Measurements from ENCODE around the gene ABCA9. TPM values are rescaled to one million over a fixed set of nuclear protein-coding genes. Genes with fewer than 3 reads are reported as not detected.

ABCA9 gene
- total RNA-seq, 1 donor from 2014 or later: 0.16 TPM

DNA sequence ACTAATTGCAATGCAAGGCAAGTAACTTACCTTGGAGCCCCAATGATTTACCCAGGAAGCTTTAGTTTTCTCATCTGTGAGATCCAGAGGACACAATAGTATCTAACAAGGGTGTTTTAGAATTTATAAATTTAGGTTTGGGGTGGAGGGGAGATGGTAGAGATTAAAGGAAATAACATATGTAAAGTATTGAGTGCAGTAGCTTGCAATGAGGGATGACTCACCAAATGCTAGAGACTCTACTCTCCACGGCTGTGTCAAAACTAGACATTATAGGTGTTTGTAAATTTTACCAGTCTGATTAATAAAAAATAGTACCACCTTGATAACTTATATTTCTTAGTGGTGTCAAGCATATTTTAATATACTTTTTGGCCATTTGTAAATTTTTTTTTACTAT lies 3.7 kb upstream of the ABCA9 start:
- H3K9me3 ChIP-seq (ENCODE audit: insufficient read depth, low read depth, low read length): no peaks in the 10 kb centered on the region
- FAIRE-seq (no peak), DNase-seq (ENCODE audit: low read depth) (no peak)
- no peaks in the 10 kb centered on the region for H4K20me1 ChIP-seq (ENCODE audit: insufficient read depth, low read length)
- H2AFZ ChIP-seq (ENCODE audit: low read depth, low read length): no peak overlapping the region
- H3K79me2 ChIP-seq (ENCODE audit: insufficient read depth, low read length): no peaks in the 10 kb centered on the region
- H3K4me2 ChIP-seq (ENCODE audit: low read length): no peak overlapping the region
- peaks cover 2% of the 10 kb centered on the region for H3K4me1 Mint-ChIP-seq (ENCODE audit: low read depth, unreplicated experiment)
- H3K27ac Mint-ChIP-seq (ENCODE audit: unreplicated experiment): no peak overlapping the region
- H3K36me3 Mint-ChIP-seq (ENCODE audit: low read depth, unreplicated experiment): no peaks in the 10 kb centered on the region
- H3K27me3 ChIP-seq (ENCODE audit: insufficient read depth, low read length): no peaks in the 10 kb centered on the region
- no peak overlapping the region for H3K9ac ChIP-seq (ENCODE audit: low read length)
- H3K4me3 Mint-ChIP-seq (ENCODE audit: unreplicated experiment): no peak overlapping the region
- no peaks in the 10 kb centered on the region for H3K4me1 ChIP-seq (ENCODE audit: insufficient read depth, low read length)
- TF ChIP-seq, protein P1, sequence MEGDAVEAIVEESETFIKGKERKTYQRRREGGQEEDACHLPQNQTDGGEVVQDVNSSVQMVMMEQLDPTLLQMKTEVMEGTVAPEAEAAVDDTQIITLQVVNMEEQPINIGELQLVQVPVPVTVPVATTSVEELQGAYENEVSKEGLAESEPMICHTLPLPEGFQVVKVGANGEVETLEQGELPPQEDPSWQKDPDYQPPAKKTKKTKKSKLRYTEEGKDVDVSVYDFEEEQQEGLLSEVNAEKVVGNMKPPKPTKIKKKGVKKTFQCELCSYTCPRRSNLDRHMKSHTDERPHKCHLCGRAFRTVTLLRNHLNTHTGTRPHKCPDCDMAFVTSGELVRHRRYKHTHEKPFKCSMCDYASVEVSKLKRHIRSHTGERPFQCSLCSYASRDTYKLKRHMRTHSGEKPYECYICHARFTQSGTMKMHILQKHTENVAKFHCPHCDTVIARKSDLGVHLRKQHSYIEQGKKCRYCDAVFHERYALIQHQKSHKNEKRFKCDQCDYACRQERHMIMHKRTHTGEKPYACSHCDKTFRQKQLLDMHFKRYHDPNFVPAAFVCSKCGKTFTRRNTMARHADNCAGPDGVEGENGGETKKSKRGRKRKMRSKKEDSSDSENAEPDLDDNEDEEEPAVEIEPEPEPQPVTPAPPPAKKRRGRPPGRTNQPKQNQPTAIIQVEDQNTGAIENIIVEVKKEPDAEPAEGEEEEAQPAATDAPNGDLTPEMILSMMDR (IDR thresholded peaks at IDR 0.05; ENCODE audit: insufficient read depth, low read depth, low read length): no peak
- TF ChIP-seq EZH2 (IDR thresholded peaks at IDR 0.05; ENCODE audit: insufficient read depth, low read length): no peak
- no peaks in the 10 kb centered on the region for H3K36me3 ChIP-seq (ENCODE audit: insufficient read depth, low read length)
- no peaks in the 10 kb centered on the region for H3K9me3 Mint-ChIP-seq (ENCODE audit: unreplicated experiment)
- H3K27ac ChIP-seq (ENCODE audit: low read depth, low read length): no peak overlapping the region
- no peaks in the 10 kb centered on the region for H3K27me3 Mint-ChIP-seq (ENCODE audit: low read depth, unreplicated experiment)
- no peak overlapping the region for H3K4me3 ChIP-seq (ENCODE audit: insufficient read depth, low read depth, low read length)

GRCh38 chr17:69064001-69064400 lies 3.3 kb upstream of the ABCA9 start:
- H3K9ac ChIP-seq (ENCODE audit: low read length): no peak overlapping the region
- FAIRE-seq: no peak
- H3K27ac Mint-ChIP-seq (ENCODE audit: unreplicated experiment): no peak overlapping the region
- H3K27me3 Mint-ChIP-seq (ENCODE audit: low read depth, unreplicated experiment): no peaks in the 10 kb centered on the region
- no peaks in the 10 kb centered on the region for H3K4me1 ChIP-seq (ENCODE audit: insufficient read depth, low read length)
- H3K36me3 ChIP-seq (ENCODE audit: insufficient read depth, low read length): no peaks in the 10 kb centered on the region
- H3K4me2 ChIP-seq (ENCODE audit: low read length): no peak overlapping the region
- H3K27ac ChIP-seq (ENCODE audit: low read depth, low read length): no peak overlapping the region
- H4K20me1 ChIP-seq (ENCODE audit: insufficient read depth, low read length): no peaks in the 10 kb centered on the region
- H3K36me3 Mint-ChIP-seq (ENCODE audit: low read depth, unreplicated experiment): no peaks in the 10 kb centered on the region
- peaks cover 2% of the 10 kb centered on the region for H3K4me1 Mint-ChIP-seq (ENCODE audit: low read depth, unreplicated experiment)
- H2AFZ ChIP-seq (ENCODE audit: low read depth, low read length): no peak overlapping the region
- DNase-seq (ENCODE audit: low read depth): no peak
- TF ChIP-seq, protein P1 (IDR thresholded peaks at IDR 0.05; ENCODE audit: insufficient read depth, low read depth, low read length): no peak
- no peak for TF ChIP-seq EZH2 (IDR thresholded peaks at IDR 0.05; ENCODE audit: insufficient read depth, low read length)
- H3K9me3 ChIP-seq (ENCODE audit: insufficient read depth, low read depth, low read length): no peaks in the 10 kb centered on the region
- H3K9me3 Mint-ChIP-seq (ENCODE audit: unreplicated experiment): no peaks in the 10 kb centered on the region
- no peak overlapping the region for H3K4me3 Mint-ChIP-seq (ENCODE audit: unreplicated experiment)
- no peak overlapping the region for H3K4me3 ChIP-seq (ENCODE audit: insufficient read depth, low read depth, low read length)
- no peaks in the 10 kb centered on the region for H3K79me2 ChIP-seq (ENCODE audit: insufficient read depth, low read length)
- no peaks in the 10 kb centered on the region for H3K27me3 ChIP-seq (ENCODE audit: insufficient read depth, low read length)

DNA sequence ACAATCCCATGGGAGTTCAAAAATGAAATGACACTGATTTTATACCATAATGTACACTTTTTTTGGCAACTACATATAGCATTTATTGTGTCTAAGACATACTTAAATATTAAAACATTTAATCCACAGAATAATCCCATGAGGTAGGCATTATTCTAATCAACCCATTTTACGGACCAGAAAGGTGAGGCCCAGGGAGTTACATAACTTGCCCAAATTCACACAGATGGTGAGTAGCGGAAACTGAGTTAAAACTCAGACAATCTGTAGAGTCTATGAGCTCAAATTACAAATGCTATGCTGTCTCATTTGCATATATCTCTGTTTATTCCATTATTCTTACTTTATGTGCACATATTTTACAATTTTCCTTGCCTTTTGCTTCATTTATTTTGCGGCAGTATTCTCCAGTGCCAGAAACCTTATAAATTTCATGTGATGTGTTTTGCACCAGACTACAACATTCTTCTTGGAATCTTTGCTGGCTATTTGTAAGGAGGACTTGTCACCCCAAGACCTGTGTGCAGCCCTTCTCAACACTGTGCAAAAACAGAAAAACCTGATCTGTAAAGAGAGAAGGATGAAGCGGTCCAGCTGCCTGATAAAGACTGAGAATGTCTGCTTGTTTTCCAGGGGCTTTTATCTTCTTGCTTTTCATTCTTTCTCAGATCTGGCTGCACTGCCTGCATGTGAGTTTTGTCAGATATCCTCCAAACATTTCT lies 2.3 kb upstream of the ABCA9 start:
- H3K9me3 Mint-ChIP-seq (ENCODE audit: unreplicated experiment): no peaks in the 10 kb centered on the region
- H3K79me2 ChIP-seq (ENCODE audit: insufficient read depth, low read length): no peaks in the 10 kb centered on the region
- no peak overlapping the region for H2AFZ ChIP-seq (ENCODE audit: low read depth, low read length)
- H3K4me3 ChIP-seq (ENCODE audit: insufficient read depth, low read depth, low read length): no peak overlapping the region
- no peaks in the 10 kb centered on the region for H3K4me1 ChIP-seq (ENCODE audit: insufficient read depth, low read length)
- no peaks in the 10 kb centered on the region for H3K36me3 ChIP-seq (ENCODE audit: insufficient read depth, low read length)
- H3K9ac ChIP-seq (ENCODE audit: low read length): no peak overlapping the region
- no peaks in the 10 kb centered on the region for H3K27me3 ChIP-seq (ENCODE audit: insufficient read depth, low read length)
- no peaks in the 10 kb centered on the region for H4K20me1 ChIP-seq (ENCODE audit: insufficient read depth, low read length)
- peaks cover 2% of the 10 kb centered on the region for H3K4me1 Mint-ChIP-seq (ENCODE audit: low read depth, unreplicated experiment)
- H3K27ac Mint-ChIP-seq (ENCODE audit: unreplicated experiment): no peak overlapping the region
- no peaks in the 10 kb centered on the region for H3K27me3 Mint-ChIP-seq (ENCODE audit: low read depth, unreplicated experiment)
- no peaks in the 10 kb centered on the region for H3K9me3 ChIP-seq (ENCODE audit: insufficient read depth, low read depth, low read length)
- H3K27ac ChIP-seq (ENCODE audit: low read depth, low read length): no peak overlapping the region
- H3K36me3 Mint-ChIP-seq (ENCODE audit: low read depth, unreplicated experiment): no peaks in the 10 kb centered on the region
- DNase-seq (ENCODE audit: low read depth): no peak
- no peak overlapping the region for H3K4me2 ChIP-seq (ENCODE audit: low read length)
- no peak for FAIRE-seq
- H3K4me3 Mint-ChIP-seq (ENCODE audit: unreplicated experiment): no peak overlapping the region
- TF ChIP-seq EZH2 (IDR thresholded peaks at IDR 0.05; ENCODE audit: insufficient read depth, low read length): no peak
- TF ChIP-seq, protein P1 (IDR thresholded peaks at IDR 0.05; ENCODE audit: insufficient read depth, low read depth, low read length): no peak
